Stimulated activated CD4-positive, alpha-beta T cell treated with anti-CD3 and anti-CD28 coated beads, Interleukin-4, amount 100 ng/mL, for 1 hour (primary cell): ENCODE measurements around the gene KLHL35.
A peak's percentile ranks its signal among the peaks of the same experiment; 100 is the strongest.
"Not testable (repeated sequence)": the region's sequence is repeated elsewhere in the genome, so short reads cannot be mapped to it uniquely, and the experiment has no call there.

Experiments used
- DNase-seq: peaks from one replicate; pipeline ENCODE4 v3.0.0-alpha.2; 2020

The KLHL35 gene

DNA sequence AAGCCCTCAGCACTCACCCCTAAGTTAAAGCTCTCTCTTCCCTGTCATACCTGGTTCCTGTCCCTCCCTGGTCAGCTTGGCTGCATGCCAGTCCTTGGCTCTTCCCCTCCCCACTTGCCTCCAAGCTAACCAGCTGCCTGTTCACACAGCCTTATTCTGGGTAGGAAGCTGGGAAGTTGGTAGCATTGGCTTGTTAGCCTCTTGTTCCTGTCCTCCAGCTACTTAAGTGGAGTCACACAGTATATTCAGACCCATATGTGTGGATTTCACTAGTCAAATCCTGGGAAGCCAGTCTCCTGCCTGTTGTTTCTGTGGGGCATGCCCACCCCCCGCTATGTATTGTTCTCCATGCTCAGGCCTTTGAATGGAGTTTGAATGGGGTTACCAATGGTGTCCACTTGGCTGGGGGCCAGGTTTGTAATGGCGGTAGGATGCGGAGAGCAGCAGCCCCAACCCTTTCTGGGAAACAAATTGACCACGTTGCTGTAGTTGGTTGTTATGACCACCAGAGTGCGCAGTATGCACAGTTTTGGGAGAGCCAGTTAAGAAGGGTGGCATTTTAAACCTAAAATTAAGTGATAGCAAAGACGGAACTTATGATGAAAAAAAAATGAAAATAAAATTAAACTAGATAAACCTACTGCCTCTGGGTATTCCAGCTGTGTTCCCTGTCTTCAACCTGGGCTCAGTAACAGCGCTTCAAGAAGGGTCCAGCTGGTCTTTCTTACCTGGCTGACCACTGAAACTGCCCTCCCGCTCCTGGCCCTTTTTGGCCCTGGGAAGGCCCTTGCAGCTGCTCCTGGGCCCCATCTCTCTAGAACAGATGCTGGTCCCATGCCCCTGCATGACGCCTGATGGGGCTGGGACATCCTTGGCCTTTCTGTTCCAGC, 44.4 kb downstream of the KLHL35 start:
- DNase-seq, result peak; percentile 58

DNA sequence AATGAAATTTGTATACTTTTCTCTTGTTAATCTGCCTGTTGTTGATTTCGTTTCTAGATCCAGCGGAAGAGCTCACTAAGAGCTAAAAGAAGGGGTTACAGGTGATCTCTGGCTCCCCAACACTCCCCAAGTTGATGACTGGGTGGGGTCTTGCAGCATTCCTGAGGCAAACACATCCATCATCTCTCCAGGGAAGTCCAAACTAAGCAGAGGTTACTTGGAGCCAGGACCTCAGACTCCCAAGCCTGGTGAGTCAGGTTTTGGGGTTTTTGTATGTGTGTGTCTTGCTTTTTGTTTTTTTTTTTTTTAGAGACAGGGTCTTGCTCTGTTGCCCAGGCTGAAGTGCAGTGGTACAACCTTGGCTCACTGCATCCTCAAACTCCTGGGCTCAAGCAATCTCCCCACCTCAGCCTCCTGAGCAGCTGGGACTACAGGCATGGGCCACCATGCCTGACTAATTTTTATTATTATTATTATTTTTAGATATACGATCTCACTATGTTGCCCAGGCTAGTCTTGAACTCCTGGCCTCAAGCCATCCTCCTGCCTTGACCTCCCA, 45.2 kb downstream of the KLHL35 start:
- DNase-seq, result no peak

DNA sequence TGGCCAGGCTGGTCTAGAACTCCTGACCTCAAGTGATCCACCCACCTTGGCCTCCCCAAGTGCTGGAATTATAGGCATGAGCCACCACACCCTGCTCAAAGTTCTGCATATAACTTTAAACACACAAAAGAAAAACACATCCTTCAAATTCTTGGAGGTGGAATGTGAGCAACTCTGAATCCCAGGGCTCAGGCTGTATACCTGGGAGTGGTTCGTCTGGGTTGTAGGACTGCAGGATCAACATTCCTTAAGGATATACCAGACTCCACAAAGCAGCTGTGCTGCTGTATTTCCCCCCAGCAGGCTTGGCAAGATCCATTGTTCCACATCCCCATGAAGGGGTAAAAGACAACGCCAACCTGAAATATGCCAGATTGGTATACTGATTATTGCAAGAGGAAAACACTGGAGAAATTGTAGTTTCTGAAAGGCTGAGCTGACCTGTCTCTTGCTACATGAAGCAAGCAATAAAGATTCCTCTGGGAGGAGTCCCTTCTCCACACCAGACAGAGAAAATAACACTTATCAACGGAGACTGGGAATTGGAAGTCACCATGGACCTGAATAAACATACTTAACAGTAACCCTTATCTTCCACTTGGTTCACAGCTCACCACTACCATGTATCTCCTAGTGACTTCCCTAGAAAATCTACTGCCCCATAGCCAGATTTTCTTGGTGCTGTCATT, 45.9 kb downstream of the KLHL35 start:
- DNase-seq, result no peak

DNA sequence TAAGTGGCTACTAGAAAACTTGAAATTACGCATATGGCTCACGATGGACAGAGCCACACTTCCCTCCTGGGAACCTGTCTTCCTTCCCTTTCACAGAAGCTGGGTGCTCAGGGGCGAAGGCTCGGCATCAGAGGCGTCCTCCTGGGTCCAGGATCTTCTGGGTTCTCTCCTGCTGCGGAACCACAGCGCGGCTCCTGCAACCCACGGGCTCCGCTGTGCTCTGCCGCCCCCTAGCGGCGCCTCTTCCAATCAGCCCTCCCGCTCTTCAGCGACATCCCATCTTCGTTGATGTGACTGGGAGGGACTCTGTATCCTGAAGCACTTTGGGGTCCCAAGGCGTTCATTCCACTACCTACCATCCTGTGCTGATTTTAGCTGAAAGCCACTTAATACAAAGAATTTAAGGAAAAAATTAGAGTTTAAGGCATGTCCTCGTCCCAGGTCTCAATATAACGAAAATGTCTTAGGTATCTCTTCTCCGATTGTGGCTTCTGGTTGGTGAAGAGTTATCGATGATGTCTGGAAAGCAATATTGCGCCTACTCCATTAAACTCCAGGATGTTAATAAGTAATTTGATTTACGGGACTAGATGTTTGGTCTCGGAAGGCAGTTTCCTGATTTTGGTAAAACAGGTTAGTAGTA, 48.4 kb downstream of the KLHL35 start:
- DNase-seq, result peak; percentile 80

DNA sequence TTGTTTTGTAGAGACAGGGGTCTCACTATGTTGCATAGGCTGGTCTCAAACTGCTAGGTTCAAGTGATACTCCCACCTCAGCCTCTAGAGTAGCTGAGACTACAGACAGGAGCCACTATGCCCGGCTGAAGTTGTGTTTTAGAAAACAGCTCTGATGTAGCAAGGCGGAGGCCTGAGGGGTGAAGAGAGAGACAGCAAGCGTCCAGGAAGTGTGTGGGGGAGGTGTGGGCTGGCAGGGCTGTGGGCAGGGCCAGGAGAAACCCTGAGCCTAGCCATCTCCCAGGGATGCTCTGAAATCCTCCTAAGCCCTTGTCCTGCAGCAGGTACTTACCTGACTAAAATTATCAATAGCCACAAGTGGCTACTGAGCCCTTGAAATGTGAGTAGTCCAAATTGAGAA, 49.8 kb downstream of the KLHL35 start:
- no peak for DNase-seq

DNA sequence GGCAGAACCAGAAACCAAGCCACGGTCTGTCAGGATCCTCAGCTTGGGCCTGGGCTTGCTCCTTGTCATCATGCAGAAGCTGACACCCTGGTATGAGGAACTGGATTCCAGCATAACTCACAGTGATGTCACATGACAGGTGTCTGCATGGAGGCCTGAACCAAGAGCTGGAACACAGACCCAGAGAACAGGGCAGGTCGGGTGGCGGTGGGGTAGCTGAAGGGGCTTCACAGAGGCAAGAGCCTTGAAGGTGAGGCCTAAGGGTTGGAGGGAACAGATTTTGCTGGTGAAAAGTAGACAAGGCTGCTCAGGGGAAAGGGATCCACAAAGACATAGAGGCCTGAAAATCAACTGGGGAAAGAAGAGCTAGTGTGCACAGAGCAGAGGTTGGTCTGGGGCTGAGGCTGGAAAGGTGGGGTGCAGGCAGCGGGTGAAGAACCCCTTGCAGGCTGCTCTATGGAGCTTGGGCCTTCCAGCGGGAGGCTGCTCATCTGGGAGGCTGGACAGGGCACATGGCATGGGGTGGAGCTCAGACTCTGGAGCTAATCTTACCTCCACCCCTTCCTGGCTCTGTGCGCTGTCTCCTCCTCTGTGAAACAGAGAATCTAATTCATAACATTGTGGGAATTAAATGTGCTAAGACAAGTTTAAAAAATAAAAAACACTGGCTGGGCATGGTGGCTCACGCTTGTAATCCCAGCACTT, 52.1 kb downstream of the KLHL35 start:
- no peak for DNase-seq

DNA sequence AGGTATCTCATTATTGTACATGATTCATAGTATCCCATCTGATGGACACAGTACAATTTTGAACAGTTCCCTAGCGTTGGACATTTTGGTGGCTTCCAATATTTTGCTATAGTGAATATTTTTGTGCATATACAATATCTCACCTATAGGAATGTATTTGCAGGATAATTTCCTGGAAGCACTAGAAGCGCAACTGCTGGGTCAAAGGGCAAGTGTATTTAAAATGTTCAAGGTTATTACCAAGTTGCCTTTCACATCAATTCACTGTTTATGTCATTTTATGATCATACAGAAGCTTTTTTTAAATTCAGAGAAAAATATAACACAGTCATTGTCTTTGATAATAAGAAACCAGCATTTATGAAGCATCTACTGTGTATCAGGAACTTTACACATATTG, 52.8 kb downstream of the KLHL35 start:
- DNase-seq, result no peak

DNA sequence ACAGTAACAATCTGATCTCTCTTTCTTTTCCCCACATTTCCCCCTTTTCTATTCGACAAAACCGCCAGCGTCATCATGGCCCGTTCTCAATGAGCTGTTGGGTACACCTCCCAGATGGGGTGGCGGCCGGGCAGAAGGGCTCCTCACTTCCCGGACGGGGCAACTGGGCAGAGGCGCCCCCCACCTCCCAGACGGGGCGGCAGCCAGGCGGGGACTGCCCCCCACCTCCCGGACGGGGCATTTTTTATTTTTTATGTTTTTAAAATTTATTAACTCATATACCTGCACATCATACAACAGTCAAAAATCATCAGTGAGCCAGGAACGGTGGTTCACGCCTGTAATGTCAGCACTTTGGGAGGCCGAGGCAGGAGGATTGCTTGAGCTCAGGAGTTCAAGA, 54.2 kb downstream of the KLHL35 start:
- not testable (repeated sequence) for DNase-seq

DNA sequence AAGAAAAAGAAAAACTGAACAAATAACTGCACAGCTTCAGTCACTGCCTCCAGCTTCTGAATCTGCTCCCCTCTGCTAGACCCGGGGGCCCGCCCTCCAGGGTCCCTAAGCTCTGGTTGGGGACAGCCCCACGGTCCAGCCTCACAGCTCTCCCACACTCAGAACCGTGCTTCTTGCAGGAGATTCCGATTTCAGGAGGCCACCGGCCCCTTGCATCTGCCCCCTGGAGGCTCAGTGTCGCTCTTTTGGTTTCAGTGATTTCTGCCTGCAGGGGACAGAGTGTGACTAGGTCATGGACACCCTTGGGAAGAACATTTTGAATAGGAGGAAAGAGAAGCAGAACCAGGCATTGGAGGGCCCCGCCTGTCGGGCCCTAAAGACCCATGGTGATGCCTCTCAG, 56.8 kb downstream of the KLHL35 start:
- no peak for DNase-seq

DNA sequence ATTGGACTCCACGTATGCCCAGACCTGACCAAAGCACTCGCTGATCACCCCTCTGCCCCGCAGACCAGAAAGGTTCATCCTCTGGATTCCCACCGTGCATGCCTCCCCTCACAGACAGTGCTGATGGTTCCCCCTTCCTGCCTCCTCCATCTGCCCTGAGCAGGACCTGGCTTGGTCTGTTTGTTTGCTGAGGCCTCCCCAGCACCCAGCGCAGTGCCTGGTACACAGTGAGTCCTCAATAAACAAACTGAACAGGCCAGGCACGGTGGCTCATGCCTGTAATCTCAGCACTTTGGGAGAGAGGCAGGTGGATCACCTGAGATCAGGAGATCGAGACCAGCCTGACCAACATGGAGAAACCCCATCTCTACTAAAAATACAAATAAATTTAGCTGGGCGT, 57.4 kb downstream of the KLHL35 start:
- DNase-seq, result no peak

DNA sequence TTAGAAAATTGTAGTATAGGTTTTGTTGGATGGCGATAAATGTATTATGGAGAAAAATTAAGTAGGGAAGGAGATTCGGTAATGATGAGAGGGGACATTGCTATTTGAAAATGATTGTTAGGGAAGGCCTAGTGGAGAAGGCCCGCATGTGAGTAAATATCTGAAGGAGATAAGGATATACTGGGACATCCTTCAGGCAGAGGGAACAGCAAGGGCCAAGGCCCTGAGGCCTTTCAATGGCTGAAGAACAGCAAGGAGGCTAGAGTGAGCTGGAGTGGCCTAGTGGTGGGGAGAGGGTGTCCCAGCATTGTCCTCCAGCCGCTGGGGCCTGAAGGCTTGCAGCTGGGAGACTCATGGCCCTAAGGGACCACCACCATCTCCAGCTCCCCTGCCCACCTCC, 58.4 kb downstream of the KLHL35 start:
- DNase-seq, result no peak

DNA sequence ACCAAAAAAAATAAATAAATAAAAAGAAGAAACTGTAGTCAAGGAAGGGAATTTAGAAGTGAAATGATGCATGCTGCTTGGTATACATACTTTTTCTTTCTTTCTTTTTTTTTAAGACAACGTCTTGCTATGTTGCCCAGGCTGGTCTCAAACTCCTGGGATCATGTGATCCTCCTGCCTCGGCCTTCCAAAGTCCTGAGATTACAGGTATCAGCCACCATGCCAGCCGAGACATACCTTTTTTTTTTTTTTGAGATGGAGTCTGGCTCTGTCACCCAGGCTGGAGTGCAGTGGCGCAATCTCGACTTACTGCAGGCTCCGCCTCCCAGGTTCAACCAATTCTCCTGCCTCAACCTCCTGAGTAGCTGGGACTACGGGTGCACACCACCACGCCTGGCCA, 59.8 kb downstream of the KLHL35 start:
- DNase-seq, result no peak
